K562 (cell line): ENCODE measurements around the gene CITED2.

ENCODE experiments used
- ADNP ChIP-seq: fragments of 200-800 bp; sonication (Bioruptor generic); IDR thresholded peaks from 2 replicates; pipeline ENCODE4 v1.6.1; 2016; ENCODE audit warnings: missing genetic modification characterization, missing compliant biosample characterization
- TEAD4 ChIP-seq, 2 experiments: sonication (generic) in 1 of 2; formaldehyde crosslinking in 1 of 2; IDR thresholded peaks; 2 replicates each; pipeline versions ENCODE4 v1.6.1 to v1.8.0; 2012 to 2022; ENCODE audit warnings: borderline replicate concordance in 1 of 2, inconsistent platforms in 1 of 2, low read length in 1 of 2, mild to moderate bottlenecking in 1 of 2, missing genetic modification reagents in 1 of 2
- TF ChIP-seq, protein P1 (sequence below), 3 experiments: IDR thresholded peaks in 2 of 3; conservative IDR thresholded peaks in 1 of 3; 2 replicates each; pipeline ENCODE4 v1.5.1; 2011 to 2012; ENCODE audit warnings: low read length in 3 of 3, mild to moderate bottlenecking in 3 of 3, control low read depth in 2 of 3, improper control_type of control experiment in 1 of 3, inconsistent platforms in 1 of 3, low read depth in 1 of 3, mixed read lengths in 1 of 3, moderate library complexity in 1 of 3; ENCODE audit not compliant: insufficient read depth in 2 of 3

DNA sequence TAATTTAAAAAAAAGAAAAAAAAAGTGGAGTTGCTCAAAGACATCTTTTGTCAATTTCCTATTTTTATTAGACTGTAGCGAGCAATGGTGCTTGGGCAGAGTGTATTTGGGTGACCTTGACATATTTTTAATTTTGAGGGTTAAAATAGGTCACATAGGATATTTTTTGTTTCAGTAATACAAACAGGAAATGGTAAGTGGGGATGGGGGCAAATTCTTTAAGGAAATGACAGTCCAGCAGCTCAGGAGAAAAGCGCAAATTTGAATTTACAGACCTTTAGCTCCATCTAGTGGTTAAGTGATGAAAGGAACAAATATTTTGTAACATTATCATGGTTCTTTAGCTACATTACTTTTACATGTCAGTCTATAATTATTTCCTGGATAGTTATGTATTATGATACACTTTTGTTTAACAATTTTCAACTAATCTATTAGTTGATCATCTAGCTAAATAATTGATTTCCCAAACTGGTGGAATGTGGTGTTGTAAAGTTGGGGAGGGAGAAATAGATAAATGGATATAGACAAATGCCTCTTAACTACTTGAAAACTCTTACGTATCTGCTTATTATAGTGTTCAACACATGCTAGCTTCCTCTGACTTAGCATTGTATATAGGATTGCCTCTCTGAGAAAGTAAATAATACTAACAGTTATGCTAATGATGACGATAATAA is 10.0 kb downstream of the CITED2 start:
- 0 out of 2 replicates have a peak, but pooled peaks have one; percentile 29 for TF ChIP-seq TEAD4 (IDR thresholded peaks at IDR 0.05; ENCODE audit: low read length)
- no peak for TF ChIP-seq TEAD4 (CRISPR knock-in tag; IDR thresholded peaks at IDR 0.05; ENCODE audit: borderline replicate concordance)
- TF ChIP-seq, protein P1, sequence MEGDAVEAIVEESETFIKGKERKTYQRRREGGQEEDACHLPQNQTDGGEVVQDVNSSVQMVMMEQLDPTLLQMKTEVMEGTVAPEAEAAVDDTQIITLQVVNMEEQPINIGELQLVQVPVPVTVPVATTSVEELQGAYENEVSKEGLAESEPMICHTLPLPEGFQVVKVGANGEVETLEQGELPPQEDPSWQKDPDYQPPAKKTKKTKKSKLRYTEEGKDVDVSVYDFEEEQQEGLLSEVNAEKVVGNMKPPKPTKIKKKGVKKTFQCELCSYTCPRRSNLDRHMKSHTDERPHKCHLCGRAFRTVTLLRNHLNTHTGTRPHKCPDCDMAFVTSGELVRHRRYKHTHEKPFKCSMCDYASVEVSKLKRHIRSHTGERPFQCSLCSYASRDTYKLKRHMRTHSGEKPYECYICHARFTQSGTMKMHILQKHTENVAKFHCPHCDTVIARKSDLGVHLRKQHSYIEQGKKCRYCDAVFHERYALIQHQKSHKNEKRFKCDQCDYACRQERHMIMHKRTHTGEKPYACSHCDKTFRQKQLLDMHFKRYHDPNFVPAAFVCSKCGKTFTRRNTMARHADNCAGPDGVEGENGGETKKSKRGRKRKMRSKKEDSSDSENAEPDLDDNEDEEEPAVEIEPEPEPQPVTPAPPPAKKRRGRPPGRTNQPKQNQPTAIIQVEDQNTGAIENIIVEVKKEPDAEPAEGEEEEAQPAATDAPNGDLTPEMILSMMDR (IDR thresholded peaks at IDR 0.05 in 2 of 3, conservative IDR thresholded peaks at IDR 0.05 in 1 of 3; ENCODE audit: insufficient read depth in 2 of 3, low read depth in 1 of 3, low read length in 3 of 3) = peak; percentile 52 to 88 (median 54); a peak in 5 of 6 replicates
- no peak for TF ChIP-seq ADNP
